Stimulated activated CD4-positive, alpha-beta T cell treated with anti-CD3 and anti-CD28 coated beads, Interleukin-12 subunit alpha, Interleukin-12 subunit beta, amount 100 ng/mL, for 48 hours (primary cell): ENCODE data around the gene RAD51B.

Source experiments
- DNase-seq, 3 donors: peaks; one replicate each; pipeline ENCODE4 v3.0.0-alpha.2; 2020; ENCODE audit warnings: low read depth in 2 of 3, low spot score in 1 of 3

RAD51B gene

DNA sequence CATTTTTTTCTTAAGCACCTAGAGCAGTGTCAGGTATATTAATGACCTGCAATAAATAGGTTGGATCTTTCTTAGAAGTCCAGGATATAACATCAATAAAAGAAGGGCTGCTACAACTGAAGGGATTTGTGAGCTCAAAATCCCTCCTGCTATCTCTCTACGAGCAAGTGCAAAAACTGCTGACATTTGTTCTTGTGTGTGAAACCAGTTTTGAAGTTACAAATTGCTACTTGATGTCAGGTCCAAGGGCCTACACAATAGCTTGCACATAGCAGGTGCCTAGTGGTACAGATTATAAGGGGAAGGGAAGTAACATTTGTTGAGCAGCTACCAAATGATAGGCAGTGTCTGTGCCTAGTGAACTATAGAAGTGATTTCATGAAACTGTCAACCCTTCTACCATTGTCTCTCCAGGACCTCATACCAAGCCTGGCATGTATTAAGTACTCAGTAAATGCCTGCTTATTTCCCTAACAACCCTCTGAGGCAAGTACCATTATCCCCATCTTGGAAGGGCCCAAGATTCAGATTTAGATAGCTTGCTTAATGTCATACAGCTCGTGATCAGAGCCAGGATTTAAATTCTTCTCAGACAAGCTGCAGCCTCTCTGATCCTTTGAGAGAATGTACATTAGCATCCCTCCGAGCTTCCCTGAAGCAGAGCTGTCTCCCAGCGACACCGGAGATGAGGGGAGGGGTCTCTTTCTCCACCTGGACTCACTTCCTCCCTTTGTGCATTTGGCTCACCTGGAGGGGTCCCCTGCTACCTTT is 673.0 kb downstream of the RAD51B start:
- no peak for DNase-seq

GRCh38 chr14:68493152-68493911 is 673.8 kb downstream of the RAD51B start:
- DNase-seq = no peak

GRCh38 chr14:68495101-68496039 is 675.8 kb downstream of the RAD51B start:
- no peak for DNase-seq

- no peak for DNase-seq
Observed at GRCh38 chr14:68497011-68497410, 677.4 kb downstream of the RAD51B start.

GRCh38 chr14:68499451-68499850 is 679.9 kb downstream of the RAD51B start:
- DNase-seq = no peak

GRCh38 chr14:68501171-68501570 is 681.6 kb downstream of the RAD51B start:
- DNase-seq = no peak

GRCh38 chr14:68501614-68502052 is 682.1 kb downstream of the RAD51B start:
- DNase-seq = no peak

DNA sequence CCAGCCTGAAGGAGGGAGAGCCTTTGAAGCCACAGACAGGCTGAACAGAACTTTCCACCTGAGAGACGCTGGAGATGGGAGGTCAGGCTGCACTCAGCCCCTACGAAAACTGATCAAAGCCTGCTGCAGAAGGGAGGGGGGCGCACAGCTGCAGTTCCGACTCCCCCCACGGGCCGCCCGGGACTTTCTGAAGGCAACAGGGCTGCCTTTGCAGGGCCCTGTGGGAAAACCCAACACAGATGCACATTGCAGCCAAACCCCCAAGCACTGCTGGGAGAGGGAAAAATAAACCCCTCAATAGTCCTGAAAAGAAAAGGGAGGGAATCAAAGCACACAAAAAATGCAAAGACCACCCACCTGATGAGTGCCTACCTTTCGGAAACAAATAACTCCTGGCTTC is 682.7 kb downstream of the RAD51B start:
- no peak for DNase-seq

DNA sequence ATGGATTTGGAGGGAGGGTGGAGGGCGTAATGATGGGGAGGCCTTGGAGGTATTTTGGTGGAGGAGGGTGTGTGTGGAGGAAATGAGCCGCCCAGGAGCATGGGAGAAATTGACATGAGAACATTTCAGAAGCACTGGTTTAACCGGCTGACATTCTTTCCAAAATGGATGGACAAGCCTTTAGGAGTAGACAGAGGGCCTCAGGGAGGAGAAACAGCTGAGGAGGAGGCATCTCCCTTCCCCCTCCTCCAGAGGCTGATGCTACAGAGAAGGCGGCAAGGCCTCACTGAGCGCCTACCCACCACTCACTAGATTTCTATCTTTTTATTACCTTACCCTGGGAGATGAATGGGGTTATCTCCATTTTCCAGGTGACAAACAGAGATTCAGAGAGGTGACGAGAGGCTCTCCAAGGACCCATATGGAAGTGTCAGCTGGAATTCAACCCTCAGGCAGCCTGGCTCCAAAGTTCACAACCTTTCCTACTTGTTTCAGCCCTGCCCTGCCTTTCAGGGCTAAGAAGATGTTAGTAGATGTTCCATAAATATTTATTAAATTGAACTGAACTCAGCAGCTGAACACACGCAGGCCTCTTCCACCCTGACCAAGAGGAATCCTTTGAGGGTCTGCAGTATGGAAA is 683.7 kb downstream of the RAD51B start:
- no peak for DNase-seq

GRCh38 chr14:68504861-68505260 is 685.3 kb downstream of the RAD51B start:
- no peak for DNase-seq

DNA sequence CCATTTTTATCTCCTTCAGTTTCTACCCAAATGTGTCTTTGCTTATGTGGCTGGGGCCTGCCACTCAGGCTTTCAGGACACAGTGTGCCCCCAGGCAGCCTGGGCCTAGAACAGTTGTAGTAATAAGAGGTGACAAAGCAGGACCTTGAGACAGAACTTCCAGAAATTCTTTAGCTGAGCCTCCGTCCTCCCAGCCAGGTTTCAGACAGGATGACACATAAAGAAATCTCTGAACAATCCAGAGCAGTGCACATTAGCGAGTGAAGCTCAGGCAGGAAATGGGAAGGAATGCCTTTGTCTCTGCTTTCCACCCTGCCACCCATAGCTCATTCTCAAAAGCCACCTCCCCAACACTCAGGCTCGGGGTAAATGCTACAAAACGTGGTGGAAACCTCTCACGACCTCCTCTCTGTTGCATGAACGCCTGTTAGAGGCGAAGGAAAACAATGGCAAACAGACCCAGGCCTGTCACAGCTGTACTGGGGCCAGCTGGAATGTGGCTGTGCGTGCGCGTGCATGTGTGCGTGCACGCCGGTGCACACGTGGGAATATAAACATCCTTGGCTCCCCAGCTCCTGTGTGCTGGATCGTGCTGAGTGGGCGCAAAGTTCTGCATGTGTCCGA is 686.6 kb downstream of the RAD51B start:
- DNase-seq = no peak

DNA sequence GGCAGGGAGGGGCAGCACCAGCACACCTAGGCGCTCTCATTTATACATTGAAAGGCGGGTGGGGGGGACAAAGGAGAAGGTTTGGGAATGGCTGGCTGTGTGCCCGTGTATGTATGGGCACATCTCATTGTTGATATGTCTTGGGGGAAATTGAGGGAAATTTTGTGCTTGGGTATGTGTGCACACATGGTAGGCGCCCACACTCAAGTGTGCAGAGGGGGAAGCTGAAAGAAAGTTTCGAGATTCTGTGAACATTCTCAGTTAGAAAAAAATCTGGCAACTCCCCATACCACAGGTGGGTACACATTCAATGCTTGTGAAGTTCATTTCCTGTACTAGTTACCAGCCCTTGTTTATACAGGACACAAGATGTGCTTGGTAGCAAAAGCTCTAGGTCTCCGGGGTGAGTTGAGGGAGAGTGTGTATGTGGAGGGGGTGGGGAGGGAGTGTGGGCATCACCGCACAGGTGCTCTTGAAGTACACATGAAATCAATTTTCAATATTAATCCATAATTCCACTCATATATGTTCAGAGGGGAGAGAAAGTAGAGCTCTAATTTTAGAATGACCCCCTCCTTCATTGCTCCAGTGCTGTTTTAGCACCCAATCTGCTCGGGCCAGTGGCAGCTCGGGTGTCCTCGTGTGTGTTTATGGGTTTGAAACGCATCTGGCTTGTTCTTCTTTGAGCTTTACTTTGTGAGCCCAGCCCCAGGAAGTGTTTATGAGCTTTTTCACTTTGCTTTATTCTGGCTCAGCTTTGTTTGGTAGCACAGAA is 687.3 kb downstream of the RAD51B start:
- DNase-seq = no peak

GRCh38 chr14:68507544-68508081 is 688.0 kb downstream of the RAD51B start:
- no peak for DNase-seq

DNA sequence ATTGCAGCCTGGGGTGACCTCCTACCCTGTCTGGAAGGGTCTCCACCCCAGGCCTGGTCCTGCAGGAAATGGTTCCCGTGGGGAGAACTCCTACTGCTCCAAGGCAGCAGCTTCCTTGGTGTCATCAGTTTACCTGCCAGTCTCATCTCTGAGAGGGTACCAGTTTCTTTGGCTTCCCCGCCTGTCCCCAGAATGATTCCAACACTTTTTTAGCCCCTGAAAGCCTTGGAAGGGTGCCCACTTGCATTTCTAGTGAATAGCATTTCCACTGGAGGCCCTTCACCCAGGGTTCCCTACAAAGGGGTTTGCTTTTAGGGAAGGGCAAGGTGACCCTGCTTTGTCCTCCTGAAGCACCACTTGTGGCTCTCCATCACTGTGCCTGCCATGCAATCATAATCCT is 689.0 kb downstream of the RAD51B start:
- DNase-seq = no peak

GRCh38 chr14:68509188-68509983 is 689.8 kb downstream of the RAD51B start:
- no peak for DNase-seq

- no peak for DNase-seq
Observed at GRCh38 chr14:68510201-68511128, 690.9 kb downstream of the RAD51B start.
